IPS-18c (cell line): ENCODE data around the gene DIP2A.
"Not testable (repeated sequence)": the region's sequence is repeated elsewhere in the genome, so short reads cannot be mapped to it uniquely, and the experiment has no call there.

Experiments used
- H3K4me3 ChIP-seq: 2 replicates; pipeline ENCODE4 v1.7.0; 2013; ENCODE audit warnings: low read depth, mild to moderate bottlenecking, low read length, moderate library complexity; ENCODE audit not compliant: insufficient read depth
- H3K9me3 ChIP-seq: one replicate; pipeline ENCODE4 v1.6.1; 2013; ENCODE audit warnings: mild to moderate bottlenecking, low read length, moderate library complexity; ENCODE audit not compliant: control insufficient read depth, insufficient read depth

Gene DIP2A

DNA sequence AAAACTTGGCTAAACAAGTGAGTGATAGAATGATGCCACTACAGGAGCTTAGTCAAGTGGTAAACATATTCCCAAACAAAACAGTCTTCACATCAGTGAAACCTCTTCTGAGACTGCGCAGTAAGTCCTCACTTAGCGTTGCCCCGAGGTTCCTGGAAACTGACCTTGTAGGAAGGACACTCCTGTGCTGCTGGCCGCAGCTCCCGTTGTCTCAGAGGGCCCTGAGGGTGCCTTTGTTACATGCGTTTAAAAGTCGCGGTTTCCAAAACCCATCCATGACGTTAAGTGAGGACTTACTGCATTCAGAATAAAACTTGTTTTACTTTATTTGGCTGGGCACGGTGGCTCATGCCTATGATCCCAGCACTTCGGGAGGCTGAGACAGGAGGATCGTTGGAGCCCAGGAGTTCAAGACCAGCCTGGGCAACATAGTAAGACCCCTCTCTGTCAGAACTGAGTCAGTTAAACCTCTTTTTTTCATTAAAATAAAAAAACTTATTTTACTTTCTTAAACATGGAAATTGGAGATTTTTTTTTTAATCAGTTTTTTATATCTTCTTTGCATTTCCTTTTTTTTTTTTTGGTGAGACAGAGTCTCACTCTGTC lies 36.0 kb upstream of the DIP2A start:
- Histone ChIP-seq H3K4me3 (no peak overlapping the region), H3K9me3 (peaks cover 2% of the 10 kb centered on the region)

DNA sequence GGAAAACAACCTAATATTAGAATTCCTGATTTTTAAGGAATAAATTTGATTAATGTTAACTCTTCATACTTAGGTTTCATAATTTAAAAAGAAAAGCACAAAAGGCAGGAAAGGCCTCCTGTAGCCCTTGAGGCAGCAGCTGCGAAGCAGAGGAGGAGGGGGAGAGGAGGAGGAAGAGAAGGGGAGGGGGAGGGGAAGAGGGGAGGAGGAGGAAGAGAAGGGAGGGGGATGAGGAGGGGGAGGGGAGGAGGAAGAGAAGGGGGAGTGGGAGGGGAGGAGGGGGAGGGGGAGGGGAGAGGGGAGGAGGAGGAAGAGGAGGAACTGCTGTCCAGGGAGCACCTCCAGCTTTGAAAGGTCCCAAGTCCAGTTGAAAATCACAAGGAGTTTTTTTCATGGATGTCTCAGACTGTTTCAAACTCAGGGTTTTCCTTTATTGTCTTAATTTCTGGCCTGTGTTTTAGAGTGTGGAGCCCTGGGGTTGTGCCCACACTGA lies 35.1 kb upstream of the DIP2A start:
- Histone ChIP-seq H3K4me3 (no peak overlapping the region), H3K9me3 (peaks cover 1% of the 10 kb centered on the region)

DNA sequence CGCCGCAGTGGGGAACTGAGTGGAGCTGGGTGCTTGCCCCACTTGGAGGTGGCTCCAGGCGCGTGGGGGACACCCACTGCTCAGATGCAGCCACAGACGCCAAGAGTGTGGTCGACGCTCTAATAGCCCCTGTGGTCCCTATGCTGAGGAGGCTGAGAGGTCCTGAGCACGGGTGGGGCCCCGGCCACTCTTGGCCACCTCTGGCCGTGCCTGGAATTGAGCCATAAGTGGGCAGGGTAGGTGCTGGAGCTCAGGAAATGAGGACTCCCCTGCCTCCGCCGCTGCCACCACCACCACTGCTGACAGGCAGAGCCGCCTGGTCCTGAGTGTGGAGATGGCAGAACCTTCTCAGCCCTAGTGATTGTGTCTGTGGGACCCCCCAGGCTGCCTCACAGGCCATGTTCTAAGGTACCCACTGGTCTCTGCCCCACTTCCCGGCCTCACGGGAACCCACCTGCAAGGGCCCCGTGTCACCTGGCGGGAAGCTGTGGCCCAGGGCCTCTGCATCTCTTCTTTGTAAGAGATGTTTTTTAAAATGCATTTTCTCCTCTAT lies 34.6 kb upstream of the DIP2A start:
- H3K4me3 ChIP-seq = no peak overlapping the region
- no peaks in the 10 kb centered on the region for H3K9me3 ChIP-seq

DNA sequence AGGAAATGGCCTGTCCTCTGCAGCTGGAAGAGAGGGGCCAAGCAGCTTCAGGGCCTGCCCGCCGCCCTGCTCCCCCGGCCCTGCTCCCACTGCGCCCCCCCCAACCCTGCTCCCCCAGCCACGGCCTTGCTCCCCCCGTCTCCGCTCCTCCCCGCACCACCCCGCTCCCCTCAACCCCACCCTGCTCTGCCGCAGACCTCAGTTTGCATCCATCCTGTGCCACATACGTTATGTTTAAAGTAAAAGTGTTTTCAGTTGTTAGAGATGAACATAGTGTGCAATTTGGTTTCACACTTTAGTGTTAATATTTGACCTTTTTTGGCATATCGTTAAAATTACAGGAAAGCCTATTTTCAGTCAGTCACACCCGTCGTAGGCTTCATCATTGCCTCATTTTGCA lies 34.1 kb upstream of the DIP2A start:
- H3K4me3 ChIP-seq = no peak overlapping the region
- H3K9me3 ChIP-seq = no peaks in the 10 kb centered on the region

DNA sequence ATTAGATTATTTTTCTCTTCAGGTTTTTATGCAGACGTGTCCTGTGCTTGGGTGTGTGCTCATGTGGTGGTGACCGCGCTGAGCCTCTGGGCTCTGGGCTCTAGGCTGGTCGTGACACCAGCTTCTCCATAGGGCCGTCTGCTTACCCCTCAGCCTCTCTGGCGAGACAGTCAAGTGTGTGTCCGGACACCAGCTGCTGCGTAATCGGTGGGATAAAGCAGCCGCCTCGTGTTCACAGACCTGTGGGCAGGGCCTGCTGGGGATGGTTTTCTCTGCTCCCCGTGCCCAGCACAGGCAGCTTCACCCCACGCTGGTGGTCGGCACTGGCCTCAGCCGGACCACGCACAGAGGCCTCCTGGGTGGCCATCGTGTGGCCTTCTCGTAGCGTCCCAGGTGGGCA lies 33.6 kb upstream of the DIP2A start:
- Histone ChIP-seq H3K9me3 (no peaks in the 10 kb centered on the region), H3K4me3 (no peak overlapping the region)

DNA sequence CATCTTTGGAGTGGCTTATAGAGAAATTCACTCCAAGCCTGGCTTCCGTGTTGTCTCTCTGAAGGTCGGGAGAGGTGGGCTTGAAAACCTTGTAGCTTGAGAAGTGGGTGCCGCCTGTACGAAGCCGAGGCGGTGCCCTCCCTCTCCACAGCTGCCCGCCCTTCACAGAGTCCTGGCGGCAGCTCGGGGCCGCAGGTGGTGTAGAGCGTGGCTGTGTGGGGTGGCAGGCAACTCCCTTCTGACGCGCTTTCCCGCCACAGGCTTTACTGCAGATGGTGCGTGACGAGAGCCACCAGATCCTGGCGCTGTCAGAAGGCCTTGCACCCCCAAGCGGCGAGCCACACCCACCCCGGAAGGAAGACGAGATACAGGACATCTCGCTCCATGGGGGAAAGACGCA lies 33.1 kb upstream of the DIP2A start:
- H3K9me3 ChIP-seq = no peaks in the 10 kb centered on the region
- H3K4me3 ChIP-seq = no peak overlapping the region

DNA sequence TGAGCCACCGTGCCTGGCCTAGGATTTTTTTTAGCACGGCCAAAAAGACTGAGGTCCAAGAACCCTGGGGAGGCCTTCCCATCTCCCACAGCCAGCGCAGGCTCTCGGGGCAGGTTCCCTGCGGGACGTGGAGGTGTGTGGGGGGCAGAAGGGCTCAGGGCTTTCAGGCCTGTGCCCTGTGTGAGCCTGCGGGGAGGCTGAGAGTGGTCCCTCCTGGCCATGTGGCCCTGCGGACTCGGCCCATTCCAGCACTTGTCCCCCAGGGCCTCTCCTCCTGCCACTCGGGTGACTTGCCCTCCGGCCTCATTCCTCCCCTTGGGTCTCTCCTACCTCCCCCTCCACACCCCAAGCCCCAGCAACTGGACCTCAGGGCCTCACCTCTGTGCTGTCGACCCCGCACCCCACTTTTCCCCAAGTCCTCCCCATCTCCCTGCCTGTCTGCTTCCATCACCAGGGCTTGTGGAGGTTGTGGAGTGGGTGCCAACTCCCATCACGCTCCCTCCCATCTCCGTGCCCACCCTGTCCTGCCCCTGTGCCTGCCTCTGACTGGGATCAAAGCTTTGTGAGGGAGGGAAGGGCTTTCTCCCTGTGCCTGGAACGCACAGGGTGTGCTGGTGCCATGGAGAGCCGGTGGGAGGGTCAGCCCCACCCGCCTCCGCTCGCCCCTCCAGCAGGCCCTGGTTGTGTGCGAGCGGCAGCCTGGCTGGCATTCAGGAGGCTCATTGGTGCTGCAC lies 32.2 kb upstream of the DIP2A start:
- H3K9me3 ChIP-seq = no peaks in the 10 kb centered on the region
- H3K4me3 ChIP-seq = no peak overlapping the region

DNA sequence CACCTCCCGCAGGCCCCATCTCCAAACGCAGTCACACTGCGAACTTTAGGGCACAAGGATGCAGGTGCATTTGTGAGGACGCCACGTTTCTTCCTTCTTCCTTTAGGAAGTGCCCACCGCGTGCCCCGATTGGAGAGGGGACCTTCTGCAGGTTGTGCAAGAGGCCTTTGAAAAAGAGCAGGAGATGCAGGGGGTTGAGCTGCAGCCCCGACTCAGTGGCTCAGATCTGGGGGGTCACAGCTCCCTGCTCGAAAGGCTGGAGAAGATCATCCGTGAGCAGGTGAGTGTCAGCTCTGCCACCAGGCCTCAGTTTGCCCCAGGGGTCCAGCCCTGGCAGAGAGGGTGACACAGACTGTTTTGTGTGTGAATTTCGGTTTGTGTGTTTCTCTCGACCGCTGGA lies 31.2 kb upstream of the DIP2A start:
- Histone ChIP-seq H3K9me3 (no peaks in the 10 kb centered on the region), H3K4me3 (no peak overlapping the region)

DNA sequence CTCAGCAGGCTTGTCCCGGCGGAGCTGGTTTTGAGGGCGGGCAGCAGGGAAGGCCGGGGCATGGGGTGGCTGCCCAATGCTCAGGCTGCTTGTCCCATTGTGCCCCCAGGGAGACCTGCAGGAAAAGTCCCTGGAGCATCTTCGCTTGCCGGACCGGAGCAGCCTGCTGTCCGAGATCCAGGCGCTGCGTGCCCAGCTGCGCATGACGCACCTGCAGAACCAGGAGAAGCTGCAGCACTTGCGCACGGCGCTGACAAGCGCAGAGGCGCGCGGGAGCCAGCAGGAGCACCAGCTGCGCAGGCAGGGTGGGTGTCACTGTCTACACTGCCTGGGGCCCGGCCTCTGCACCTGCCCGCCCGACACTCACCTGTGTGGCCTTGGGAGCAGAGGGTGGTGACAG lies 30.4 kb upstream of the DIP2A start:
- no peak overlapping the region for H3K4me3 ChIP-seq
- H3K9me3 ChIP-seq = no peaks in the 10 kb centered on the region

DNA sequence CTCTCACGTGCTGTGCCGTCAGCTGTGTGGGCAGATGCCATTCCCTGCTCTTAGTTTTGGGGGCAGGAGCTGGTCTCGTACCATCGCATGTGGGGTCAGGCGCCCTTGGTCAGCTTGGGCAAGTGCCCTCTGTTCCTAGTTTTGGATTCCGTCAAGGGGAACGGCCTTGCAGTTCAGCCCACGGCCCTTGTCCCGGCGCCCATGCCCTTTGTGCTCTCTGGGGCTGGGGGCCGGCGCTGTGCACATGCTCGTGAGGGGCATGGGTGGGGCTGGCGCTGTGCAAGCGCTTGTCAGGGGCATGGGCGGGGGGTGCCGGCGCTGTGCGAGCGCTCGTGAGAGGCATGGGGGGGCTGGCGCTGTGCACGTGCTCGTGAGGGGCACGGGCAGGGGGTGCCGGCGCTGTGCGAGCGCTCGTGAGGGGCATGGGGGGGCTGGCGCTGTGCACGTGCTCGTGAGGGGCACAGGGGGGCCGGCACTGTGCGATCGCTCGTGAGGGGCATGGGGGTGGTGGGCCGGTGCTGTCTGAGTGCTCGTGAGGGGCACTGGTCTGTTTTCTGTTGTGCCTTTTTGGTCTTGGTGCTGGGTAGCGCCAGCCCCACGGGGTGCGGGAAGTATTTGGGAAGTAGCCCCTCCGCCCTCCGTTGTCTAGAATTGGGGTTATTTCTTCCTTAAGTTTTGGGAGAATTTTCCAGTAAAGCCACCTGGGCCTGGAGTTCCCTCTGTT lies 29.5 kb upstream of the DIP2A start:
- no peak overlapping the region for H3K4me3 ChIP-seq
- no peaks in the 10 kb centered on the region for H3K9me3 ChIP-seq

DNA sequence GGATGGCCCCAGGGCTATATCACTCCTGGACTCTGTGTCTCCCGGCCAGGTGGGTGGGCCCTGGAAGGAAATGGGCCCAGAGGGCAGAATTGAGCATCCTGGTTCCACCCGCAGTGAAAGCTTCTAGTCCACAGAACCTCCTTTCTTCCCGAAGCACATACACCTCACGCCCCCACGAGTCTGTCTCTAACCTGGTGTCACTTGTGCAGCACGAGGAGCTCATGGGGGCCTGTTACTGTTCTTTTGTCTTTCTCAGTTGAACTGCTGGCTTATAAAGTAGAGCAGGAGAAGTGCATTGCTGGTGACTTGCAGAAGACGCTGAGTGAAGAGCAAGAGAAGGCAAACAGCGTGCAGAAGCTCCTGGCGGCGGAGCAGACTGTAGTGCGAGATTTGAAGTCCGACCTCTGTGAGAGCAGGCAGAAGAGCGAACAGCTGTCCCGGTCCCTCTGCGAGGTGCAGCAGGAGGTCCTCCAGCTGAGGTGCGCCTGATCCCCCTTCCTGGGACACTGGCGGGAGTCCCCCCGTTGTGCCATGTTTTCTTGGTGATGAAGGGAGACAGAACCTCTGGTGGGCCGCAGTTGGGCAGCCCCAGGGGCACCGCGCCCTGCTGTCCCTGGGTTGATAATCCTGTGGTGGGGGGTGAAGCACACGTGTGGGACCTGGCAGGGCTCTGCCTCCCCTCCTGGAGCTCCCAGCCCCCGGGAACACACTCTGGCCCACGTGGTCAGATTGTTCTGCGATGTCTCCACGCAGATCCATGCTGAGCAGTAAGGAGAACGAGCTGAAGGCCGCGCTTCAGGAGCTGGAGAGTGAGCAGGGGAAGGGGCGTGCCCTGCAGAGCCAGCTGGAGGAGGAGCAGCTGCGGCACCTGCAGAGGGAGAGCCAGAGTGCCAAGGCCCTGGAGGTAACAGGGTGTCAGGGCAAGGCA lies 28.7 kb upstream of the DIP2A start:
- H3K9me3 ChIP-seq = no peaks in the 10 kb centered on the region
- H3K4me3 ChIP-seq = no peak overlapping the region

DNA sequence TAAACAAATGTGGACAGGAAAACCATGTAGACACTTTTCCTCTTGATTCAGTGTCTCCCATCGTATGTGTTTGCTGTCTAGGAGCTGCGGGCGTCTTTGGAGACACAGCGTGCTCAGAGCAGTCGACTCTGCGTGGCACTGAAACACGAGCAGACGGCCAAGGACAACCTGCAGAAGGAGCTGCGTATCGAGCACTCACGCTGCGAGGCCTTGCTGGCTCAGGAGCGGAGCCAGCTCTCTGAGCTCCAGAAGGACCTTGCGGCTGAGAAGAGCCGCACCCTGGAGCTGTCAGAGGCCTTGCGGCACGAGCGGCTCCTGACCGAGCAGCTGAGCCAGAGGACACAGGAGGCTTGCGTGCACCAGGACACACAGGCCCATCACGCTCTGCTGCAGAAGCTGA lies 27.2 kb upstream of the DIP2A start:
- H3K4me3 ChIP-seq = no peak overlapping the region
- no peaks in the 10 kb centered on the region for H3K9me3 ChIP-seq

DNA sequence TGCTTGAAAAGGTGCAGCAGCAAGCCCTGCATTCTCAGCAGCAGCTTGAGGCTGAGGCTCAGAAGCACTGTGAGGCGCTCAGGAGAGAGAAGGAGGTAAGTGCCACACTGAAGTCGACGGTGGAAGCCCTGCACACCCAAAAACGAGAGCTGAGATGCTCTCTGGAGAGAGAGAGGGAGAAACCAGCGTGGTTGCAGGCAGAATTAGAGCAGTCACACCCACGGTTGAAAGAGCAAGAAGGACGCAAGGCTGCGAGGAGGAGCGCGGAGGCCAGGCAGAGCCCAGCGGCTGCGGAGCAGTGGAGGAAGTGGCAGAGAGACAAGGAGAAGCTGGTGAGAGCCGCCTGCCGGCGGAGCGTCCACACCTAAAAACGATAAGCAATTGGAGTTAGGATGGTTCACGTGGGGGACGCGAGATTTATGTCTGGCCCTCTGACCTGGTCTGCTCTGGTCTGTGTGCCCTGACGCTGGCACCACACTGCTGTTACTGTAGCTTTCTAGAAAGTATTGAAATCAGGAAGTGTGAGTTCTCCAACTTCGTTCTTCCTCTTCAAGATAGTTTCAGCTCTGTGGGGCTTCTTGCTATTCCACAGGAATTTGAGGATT lies 26.7 kb upstream of the DIP2A start:
- no peak overlapping the region for H3K4me3 ChIP-seq
- no peaks in the 10 kb centered on the region for H3K9me3 ChIP-seq

DNA sequence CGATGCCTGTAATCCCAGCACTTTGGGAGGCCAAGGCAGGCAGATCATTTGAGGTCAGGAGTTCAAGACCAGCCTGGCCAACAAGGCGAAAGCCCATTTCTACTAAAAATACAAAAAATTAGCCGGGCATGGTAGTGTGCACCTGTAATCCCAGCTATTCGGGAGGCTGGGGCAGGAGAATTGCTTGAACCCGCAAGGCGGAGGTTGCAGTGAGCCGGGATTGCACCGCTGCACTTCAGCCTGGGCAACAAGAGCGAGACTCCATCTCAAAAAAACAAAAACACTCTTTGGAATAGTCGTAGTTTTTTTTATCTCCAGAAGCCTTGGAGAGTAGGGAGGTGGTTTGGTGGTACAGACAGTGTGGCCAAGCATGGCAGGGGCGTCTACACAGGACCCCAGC lies 25.6 kb upstream of the DIP2A start:
- H3K9me3 ChIP-seq, H3K4me3 ChIP-seq: not testable (repeated sequence)

DNA sequence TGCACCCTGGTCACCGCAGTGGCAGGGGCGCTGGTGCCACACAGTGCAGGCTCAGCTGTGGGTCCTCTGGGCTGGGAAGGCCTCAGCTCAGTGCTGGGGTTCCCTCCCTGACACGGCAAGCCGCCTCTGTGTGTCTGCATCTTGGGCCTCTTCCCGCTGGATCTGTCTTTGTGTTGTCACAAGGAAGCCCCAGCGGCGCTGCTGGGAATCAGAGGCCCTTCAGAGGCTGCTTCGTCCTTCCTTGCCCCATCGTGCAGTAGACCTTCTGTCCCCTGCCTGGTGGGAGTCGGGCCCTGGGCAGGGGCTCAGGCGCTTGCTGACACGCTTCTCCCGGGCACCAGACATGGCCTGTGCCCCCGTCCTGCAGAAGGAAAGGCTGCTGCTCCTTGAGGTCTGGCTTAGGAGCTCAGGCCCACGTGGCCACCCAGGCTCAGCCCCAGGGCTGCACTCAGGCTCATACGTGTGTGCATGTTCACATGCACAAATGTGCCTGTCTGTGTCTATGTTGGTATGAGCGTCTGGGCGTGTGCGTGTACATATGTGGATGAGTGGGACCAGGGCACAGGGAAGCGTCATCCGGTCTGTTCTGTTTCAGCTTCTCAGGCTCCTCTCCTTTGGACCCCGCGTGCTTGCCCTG lies 24.3 kb upstream of the DIP2A start:
- no peaks in the 10 kb centered on the region for H3K9me3 ChIP-seq
- no peak overlapping the region for H3K4me3 ChIP-seq

DNA sequence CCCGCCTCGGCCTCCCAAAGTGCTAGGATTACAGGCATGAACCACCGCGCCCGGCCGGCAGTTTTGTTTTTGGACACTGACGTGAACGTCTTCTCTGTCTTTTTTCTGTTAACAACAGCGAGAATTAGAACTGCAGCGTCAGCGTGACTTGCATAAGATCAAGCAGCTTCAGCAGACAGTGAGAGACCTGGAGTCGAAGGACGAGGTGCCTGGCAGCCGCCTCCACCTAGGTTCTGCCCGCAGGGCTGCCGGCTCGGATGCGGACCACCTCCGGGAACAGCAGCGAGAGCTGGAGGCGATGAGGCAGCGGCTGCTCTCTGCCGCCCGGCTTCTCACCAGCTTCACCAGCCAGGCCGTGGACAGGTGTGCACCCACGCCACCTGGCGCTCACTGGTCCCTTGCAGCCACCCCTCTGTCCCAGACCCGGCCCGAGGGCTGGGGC lies 22.9 kb upstream of the DIP2A start:
- Histone ChIP-seq H3K9me3 (no peaks in the 10 kb centered on the region), H3K4me3 (no peak overlapping the region)
